Activated T-cell treated with anti-CD3 and anti-CD28 coated beads, Interleukin-2, amount 50 U/mL, for 4 hours (primary cell): ENCODE results near the gene SH3RF1. TPM values are rescaled to one million over a fixed set of nuclear protein-coding genes. Genes with fewer than 3 reads are reported as not detected.
"Not testable (repeated sequence)": the region's sequence is repeated elsewhere in the genome, so short reads cannot be mapped to it uniquely, and the experiment has no call there.

ENCODE experiments used
- ATAC-seq, 2 donors: fragments of 200-7000 bp; cut with Tn5 transposase; one replicate each; pipeline ENCODE4 v1.10.0; 2021
- DNase-seq: peaks from one replicate; pipeline ENCODE4 v3.0.0-alpha.2; 2020
- H3K27me3 Mint-ChIP-seq: one replicate; pipeline ENCODE4 v1.8.0; 2021; ENCODE audit warnings: low read depth, mixed read lengths
- H3K36me3 Mint-ChIP-seq: one replicate; pipeline ENCODE4 v1.8.0; 2022; ENCODE audit warnings: mixed read lengths; ENCODE audit not compliant: insufficient read depth
- H3K4me1 Mint-ChIP-seq: one replicate; pipeline ENCODE4 v1.8.0; 2021; ENCODE audit warnings: low read depth, mixed read lengths
- H3K4me3 Mint-ChIP-seq: one replicate; pipeline ENCODE4 v1.8.0; 2021; ENCODE audit warnings: mild to moderate bottlenecking, moderate library complexity, mixed read lengths
- H3K9me3 Mint-ChIP-seq: one replicate; pipeline ENCODE4 v1.8.0; 2021; ENCODE audit warnings: mixed read lengths
- total RNA-seq, 3 donors: library from RNA; stranded (reverse); gene quantifications; one replicate each; pipeline ENCODE4 v1.2.1, GENCODE V29; 2021

SH3RF1 gene
- total RNA-seq, 3 donors from 2014 or later = 0.43 to 1.2 (median 0.56) TPM

DNA sequence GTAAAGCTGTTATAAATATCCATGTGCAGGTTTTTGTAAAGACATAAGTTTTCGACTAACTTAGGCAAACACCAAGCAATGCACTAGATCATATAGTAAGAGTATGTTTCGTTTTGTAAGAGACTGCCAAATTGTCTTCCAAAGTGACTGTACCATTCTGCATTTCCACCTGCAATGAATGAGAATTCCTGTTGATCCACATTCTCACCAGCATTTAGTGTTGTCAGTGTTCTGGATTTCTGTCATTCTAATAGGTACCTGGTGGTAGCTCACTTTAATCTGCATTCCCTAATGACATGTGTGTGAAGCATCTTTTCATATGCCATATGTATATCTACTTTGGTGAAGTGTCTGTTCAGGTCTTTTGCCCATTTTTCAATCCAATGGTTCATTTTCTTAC, 57.8 kb downstream of the SH3RF1 start:
- H3K4me1 Mint-ChIP-seq = no peaks in the 10 kb centered on the region
- ATAC-seq (no peak), DNase-seq (no peak)
- H3K36me3 Mint-ChIP-seq = no peaks in the 10 kb centered on the region
- no peak overlapping the region for H3K4me3 Mint-ChIP-seq
- H3K27me3 Mint-ChIP-seq = peaks cover 2% of the 10 kb centered on the region
- no peaks in the 10 kb centered on the region for H3K9me3 Mint-ChIP-seq

- DNase-seq (no peak), ATAC-seq (no peak)
- Mint-ChIP-seq H3K9me3 (no peaks in the 10 kb centered on the region), H3K4me3 (no peak overlapping the region), H3K27me3 (peaks cover 2% of the 10 kb centered on the region), H3K4me1 (no peaks in the 10 kb centered on the region), H3K36me3 (no peaks in the 10 kb centered on the region)
These were observed 60.1 kb downstream of the SH3RF1 start for GRCh38 chr4:169210504-169211118.

- no peak for ATAC-seq
- H3K27me3 Mint-ChIP-seq = no peaks in the 10 kb centered on the region
These were observed 61.3 kb downstream of the SH3RF1 start for GRCh38 chr4:169209388-169209883.

GRCh38 chr4:169208516-169208915, 62.2 kb downstream of the SH3RF1 start:
- Mint-ChIP-seq H3K27me3 (no peaks in the 10 kb centered on the region), H3K4me3 (no peak overlapping the region), H3K36me3 (no peaks in the 10 kb centered on the region), H3K4me1 (no peaks in the 10 kb centered on the region), H3K9me3 (no peaks in the 10 kb centered on the region)
- DNase-seq (no peak), ATAC-seq (no peak)

More at GRCh38 chr4:169209388-169209883, 61.3 kb downstream of the SH3RF1 start:
- no peak overlapping the region for H3K4me3 Mint-ChIP-seq
- H3K36me3 Mint-ChIP-seq = no peaks in the 10 kb centered on the region
- H3K4me1 Mint-ChIP-seq = no peaks in the 10 kb centered on the region
- no peak for DNase-seq
- no peaks in the 10 kb centered on the region for H3K9me3 Mint-ChIP-seq

- no peaks in the 10 kb centered on the region for H3K4me1 Mint-ChIP-seq
- H3K4me3 Mint-ChIP-seq = no peak overlapping the region
- ATAC-seq (no peak), DNase-seq (no peak)
- no peaks in the 10 kb centered on the region for H3K36me3 Mint-ChIP-seq
- no peaks in the 10 kb centered on the region for H3K9me3 Mint-ChIP-seq
- no peaks in the 10 kb centered on the region for H3K27me3 Mint-ChIP-seq
These were observed 62.7 kb downstream of the SH3RF1 start for GRCh38 chr4:169208090-169208455.

DNA sequence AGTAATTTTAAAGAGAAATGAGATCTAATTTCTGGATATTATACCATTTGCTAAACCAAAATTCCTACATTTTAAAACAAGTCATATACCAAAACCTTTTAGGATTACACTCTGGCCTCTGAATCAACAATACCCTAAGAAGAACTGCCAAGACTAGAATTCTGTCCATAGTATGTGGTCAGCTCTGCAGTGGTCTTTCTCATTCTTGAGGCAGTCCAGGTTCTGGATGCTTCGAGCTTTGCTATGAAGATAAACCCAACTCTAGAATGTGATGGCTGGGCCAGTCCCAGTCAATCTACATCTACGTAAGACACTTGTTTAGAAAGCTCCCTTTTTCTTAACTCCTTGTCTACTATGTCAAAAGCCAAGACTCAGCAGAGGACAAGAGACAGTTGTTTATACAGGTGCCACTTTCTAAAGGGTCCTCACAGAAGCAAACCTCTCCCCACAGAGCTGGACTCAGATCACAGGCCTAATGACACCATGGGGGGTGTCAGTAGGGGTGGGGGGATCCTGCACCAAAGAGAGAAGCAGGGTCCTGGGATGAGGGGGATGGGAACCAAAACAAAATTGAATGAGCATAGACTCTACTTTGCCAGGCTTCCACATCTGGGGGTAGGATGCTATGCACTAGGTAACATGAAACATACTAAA, 63.2 kb downstream of the SH3RF1 start:
- no peak for DNase-seq
- Mint-ChIP-seq H3K27me3 (no peaks in the 10 kb centered on the region), H3K4me1 (no peaks in the 10 kb centered on the region), H3K4me3 (no peak overlapping the region), H3K9me3 (no peaks in the 10 kb centered on the region), H3K36me3 (no peaks in the 10 kb centered on the region)
- no peak for ATAC-seq

DNA sequence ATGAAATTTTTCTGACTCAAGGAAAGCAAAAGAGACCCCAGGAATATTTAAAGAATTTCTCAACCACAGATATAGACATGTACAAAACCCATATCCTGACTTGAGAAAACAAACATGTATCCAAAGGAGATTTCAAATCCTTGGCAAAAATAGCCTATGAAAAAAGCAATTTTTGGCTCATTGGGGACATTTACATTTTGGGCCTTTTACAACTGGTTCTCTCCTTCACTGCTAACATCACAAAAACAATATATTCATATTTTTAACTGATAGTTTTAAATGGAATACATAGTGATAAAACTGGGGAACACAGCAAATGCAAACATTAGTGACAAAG, 65.0 kb downstream of the SH3RF1 start:
- no peaks in the 10 kb centered on the region for H3K4me1 Mint-ChIP-seq
- no peak for DNase-seq
- ATAC-seq = no peak
- no peak overlapping the region for H3K4me3 Mint-ChIP-seq
- no peaks in the 10 kb centered on the region for H3K9me3 Mint-ChIP-seq
- no peaks in the 10 kb centered on the region for H3K36me3 Mint-ChIP-seq
- H3K27me3 Mint-ChIP-seq = no peaks in the 10 kb centered on the region

DNA sequence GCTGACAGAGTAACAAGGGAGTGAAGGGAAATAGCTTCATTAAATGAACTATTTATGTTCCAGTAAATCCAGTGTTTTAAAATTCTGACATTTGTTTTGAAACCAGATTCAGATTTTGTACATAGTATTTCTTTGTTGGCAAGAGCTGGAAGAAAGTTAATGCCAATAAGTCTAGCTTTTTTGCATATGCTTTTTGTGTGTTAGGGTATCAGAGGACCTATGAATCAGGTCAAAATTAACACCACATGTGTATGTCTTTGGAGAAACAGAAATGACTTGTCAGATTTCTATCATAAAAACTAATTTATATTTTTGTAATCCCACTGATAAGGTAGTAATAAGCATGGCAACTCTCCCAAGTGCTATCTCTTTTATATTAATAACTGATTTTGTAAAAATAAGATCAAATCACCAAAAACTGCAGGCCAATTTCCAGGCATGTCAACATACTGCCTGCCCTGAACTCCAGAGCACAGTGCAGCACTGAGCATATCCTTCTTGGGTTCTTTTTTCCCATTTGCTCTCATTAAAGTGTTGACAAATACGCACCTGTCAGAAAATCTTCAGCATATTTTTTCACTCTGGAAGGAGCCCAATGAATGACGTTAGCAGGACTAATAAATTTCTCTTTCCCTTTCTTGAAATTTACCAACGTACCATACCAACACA, 65.5 kb downstream of the SH3RF1 start:
- Mint-ChIP-seq H3K36me3 (no peaks in the 10 kb centered on the region), H3K9me3 (no peaks in the 10 kb centered on the region), H3K4me1 (no peaks in the 10 kb centered on the region), H3K27me3 (no peaks in the 10 kb centered on the region), H3K4me3 (no peak overlapping the region)
- no peak for ATAC-seq
- no peak for DNase-seq

GRCh38 chr4:169203891-169204290, 66.9 kb downstream of the SH3RF1 start:
- Mint-ChIP-seq H3K4me3 (no peak overlapping the region), H3K36me3 (no peaks in the 10 kb centered on the region), H3K4me1 (no peaks in the 10 kb centered on the region), H3K27me3 (no peaks in the 10 kb centered on the region), H3K9me3 (no peaks in the 10 kb centered on the region)
- DNase-seq = no peak
- ATAC-seq = no peak

DNA sequence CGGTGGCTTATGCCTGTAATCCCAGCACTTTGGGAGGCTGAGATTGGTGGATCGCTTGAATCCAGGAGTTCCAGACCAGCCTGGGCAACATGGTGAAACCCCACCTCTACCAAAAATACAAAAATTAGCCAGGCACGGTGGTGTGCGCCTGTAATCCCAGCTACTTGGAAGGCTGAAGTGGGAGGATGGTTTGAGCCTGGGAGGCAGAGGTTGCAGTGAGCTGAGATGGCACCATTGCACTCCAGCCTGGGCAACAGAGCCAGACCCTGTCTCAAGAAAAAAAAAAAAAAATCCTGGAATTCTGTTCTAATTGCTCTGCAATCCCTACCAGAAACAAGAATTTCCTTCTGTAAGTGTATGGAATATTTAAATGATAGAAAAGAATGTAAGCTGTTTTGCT, 67.5 kb downstream of the SH3RF1 start:
- not testable (repeated sequence) for DNase-seq, H3K36me3 Mint-ChIP-seq, ATAC-seq, H3K9me3 Mint-ChIP-seq, H3K4me1 Mint-ChIP-seq, H3K4me3 Mint-ChIP-seq, H3K27me3 Mint-ChIP-seq

GRCh38 chr4:169202878-169203277, 67.9 kb downstream of the SH3RF1 start:
- H3K9me3 Mint-ChIP-seq = no peaks in the 10 kb centered on the region
- no peaks in the 10 kb centered on the region for H3K4me1 Mint-ChIP-seq
- no peak for ATAC-seq
- no peaks in the 10 kb centered on the region for H3K36me3 Mint-ChIP-seq
- DNase-seq = no peak
- H3K27me3 Mint-ChIP-seq = no peaks in the 10 kb centered on the region
- H3K4me3 Mint-ChIP-seq = no peak overlapping the region

- ATAC-seq (no peak), DNase-seq (no peak)
- Mint-ChIP-seq H3K9me3 (no peaks in the 10 kb centered on the region), H3K4me1 (no peaks in the 10 kb centered on the region), H3K36me3 (no peaks in the 10 kb centered on the region), H3K27me3 (no peaks in the 10 kb centered on the region), H3K4me3 (no peak overlapping the region)
These were observed 68.5 kb downstream of the SH3RF1 start for GRCh38 chr4:169202145-169202699.

DNA sequence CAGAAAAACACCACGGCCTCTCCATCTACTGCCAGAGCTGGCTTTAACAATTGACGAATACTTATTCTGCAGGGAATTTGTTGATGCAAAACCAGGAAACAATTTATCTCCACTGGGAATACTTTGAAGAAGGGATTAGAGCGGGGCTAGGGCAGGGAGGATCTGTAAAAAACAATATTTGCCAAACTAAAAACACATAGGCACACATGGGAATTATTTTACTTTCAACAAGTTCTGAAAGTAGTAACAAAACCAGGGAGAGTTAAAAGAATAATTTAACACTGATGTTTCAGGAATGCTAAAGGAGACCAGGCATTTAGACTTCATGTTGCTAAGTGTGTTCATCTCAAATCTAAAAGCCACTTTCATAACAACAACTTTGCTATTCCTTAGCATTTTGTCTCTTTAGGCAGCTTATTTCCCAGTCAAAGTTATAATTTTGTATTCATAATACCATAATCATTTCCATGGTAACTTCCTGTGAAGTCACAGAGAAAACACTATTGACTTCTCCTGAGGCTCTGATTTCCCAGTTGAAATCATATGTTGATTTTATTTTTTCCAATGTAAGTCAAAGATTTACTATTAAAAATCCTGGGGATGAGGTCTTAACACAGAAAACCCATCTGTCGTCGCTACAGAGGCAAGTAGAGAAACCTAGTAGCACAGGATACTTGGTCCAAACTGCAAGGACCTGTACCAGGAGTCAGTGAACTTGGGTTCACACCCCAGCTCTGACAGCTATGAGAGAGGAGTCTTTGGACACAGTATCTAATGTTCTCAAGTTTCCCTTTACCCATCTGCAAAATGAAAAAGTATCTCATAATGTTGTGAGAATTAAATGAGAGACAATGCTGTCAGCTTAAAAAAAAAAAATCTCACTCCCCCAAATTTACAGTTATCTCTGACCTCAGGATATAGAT, 69.3 kb downstream of the SH3RF1 start:
- no peak overlapping the region for H3K4me3 Mint-ChIP-seq

More for the DNA sequence above, 69.3 kb downstream of the SH3RF1 start:
- H3K27me3 Mint-ChIP-seq = peaks cover 2% of the 10 kb centered on the region
- H3K9me3 Mint-ChIP-seq = peaks cover 2% of the 10 kb centered on the region
- H3K4me1 Mint-ChIP-seq = no peaks in the 10 kb centered on the region
- DNase-seq (no peak), ATAC-seq (no peak)
- no peaks in the 10 kb centered on the region for H3K36me3 Mint-ChIP-seq
